GM18873 (cell line): ENCODE measurements around the gene SPART.
"Not testable (repeated sequence)": the region's sequence is repeated elsewhere in the genome, so short reads cannot be mapped to it uniquely, and the experiment has no call there.

Source experiments
- ATAC-seq: cut with Tn5 transposase; IDR thresholded peaks from one replicate; pipeline ENCODE4 v1.9.1; 2021; ENCODE audit warnings: mild to moderate bottlenecking, moderate library complexity, moderate number of reproducible peaks; ENCODE audit not compliant: unreplicated experiment, low FRiP score

The SPART gene

GRCh38 chr13:36354842-36355623, 8.8 kb upstream of the SPART start:
- ATAC-seq = no peak

GRCh38 chr13:36353001-36353400, 6.8 kb upstream of the SPART start:
- ATAC-seq = no peak

GRCh38 chr13:36352350-36352749, 6.2 kb upstream of the SPART start:
- no peak for ATAC-seq

GRCh38 chr13:36347531-36348210, 1.5 kb upstream of the SPART start:
- no peak for ATAC-seq

GRCh38 chr13:36345438-36346221, 564 bp downstream of the SPART start:
- ATAC-seq = no peak

- no peak for ATAC-seq
Measured at GRCh38 chr13:36344886-36345437, 1.2 kb downstream of the SPART start.

GRCh38 chr13:36344173-36344572, 2.0 kb downstream of the SPART start:
- no peak for ATAC-seq

- no peak for ATAC-seq
Measured at GRCh38 chr13:36343766-36344165, 2.4 kb downstream of the SPART start.

- no peak for ATAC-seq
Measured at GRCh38 chr13:36342715-36343114, 3.5 kb downstream of the SPART start.

- no peak for ATAC-seq
Measured at GRCh38 chr13:36341718-36342117, 4.5 kb downstream of the SPART start.

- ATAC-seq = no peak
Measured at GRCh38 chr13:36339600-36340155, 6.5 kb downstream of the SPART start.

- no peak for ATAC-seq
Measured at GRCh38 chr13:36337938-36338641, 8.1 kb downstream of the SPART start.

GRCh38 chr13:36332986-36333385, 13.2 kb downstream of the SPART start:
- ATAC-seq = no peak

GRCh38 chr13:36332255-36332654, 13.9 kb downstream of the SPART start:
- ATAC-seq = not testable (repeated sequence)

- no peak for ATAC-seq
Measured at GRCh38 chr13:36331280-36331679, 14.9 kb downstream of the SPART start.

GRCh38 chr13:36329361-36329760, 16.8 kb downstream of the SPART start:
- ATAC-seq = no peak

- ATAC-seq = no peak
Measured at GRCh38 chr13:36328821-36329220, 17.4 kb downstream of the SPART start.

GRCh38 chr13:36325912-36326311, 20.3 kb downstream of the SPART start:
- no peak for ATAC-seq

GRCh38 chr13:36324881-36325280, 21.3 kb downstream of the SPART start:
- not testable (repeated sequence) for ATAC-seq

- no peak for ATAC-seq
Measured at GRCh38 chr13:36323951-36324566, 22.1 kb downstream of the SPART start.
